CD4-positive, CD25-positive, alpha-beta regulatory T cell (primary cell): Measurements from ENCODE around the gene C2CD3. TPM values are rescaled to one million over a fixed set of nuclear protein-coding genes. Genes with fewer than 3 reads are reported as not detected.
"Not testable (repeated sequence)": the region's sequence is repeated elsewhere in the genome, so short reads cannot be mapped to it uniquely, and the experiment has no call there.

Source experiments
- ATAC-seq, 2 donors: fragments of 150-1000 bp; cut with Tn5 transposase; one replicate each; pipeline ENCODE4 v1.10.0; 2021; ENCODE audit warnings: low read depth in 2 of 2, moderate number of reproducible peaks in 2 of 2, moderate library complexity in 1 of 2
- DNase-seq, 3 donors: peaks; one replicate each; pipeline versions ENCODE4 v3.0.0 to v3.0.0-alpha.2; 2012 to 2022; ENCODE audit warnings: mixed read lengths in 1 of 3
- H3K27ac ChIP-seq: one replicate; pipeline ENCODE4 v1.7.0; 2013; ENCODE audit warnings: mild to moderate bottlenecking, low read length; ENCODE audit not compliant: insufficient read depth, poor library complexity, severe bottlenecking
- H3K27me3 ChIP-seq: one replicate; pipeline ENCODE4 v1.7.0; 2013; ENCODE audit warnings: low read length; ENCODE audit not compliant: control insufficient read depth, insufficient read depth
- H3K36me3 ChIP-seq: one replicate; pipeline ENCODE4 v1.7.0; 2013; ENCODE audit warnings: mild to moderate bottlenecking, low read length, moderate library complexity; ENCODE audit not compliant: control insufficient read depth, insufficient read depth
- H3K4me1 ChIP-seq: 2 replicates; pipeline ENCODE4 v1.7.0; 2013; ENCODE audit warnings: mild to moderate bottlenecking, low read length; ENCODE audit not compliant: insufficient read depth, control insufficient read depth, poor library complexity, severe bottlenecking
- H3K4me3 ChIP-seq: one replicate; pipeline ENCODE4 v1.7.0; 2013; ENCODE audit warnings: low read depth, mild to moderate bottlenecking, low read length, moderate library complexity
- H3K9me3 ChIP-seq, 2 experiments: 1 replicate in 1 of 2; 2 replicates in 1 of 2; pipeline ENCODE4 v1.7.0; 2013; ENCODE audit warnings: low read length in 2 of 2, mild to moderate bottlenecking in 1 of 2, moderate library complexity in 1 of 2; ENCODE audit not compliant: control insufficient read depth in 2 of 2
- H3K27ac Mint-ChIP-seq, 3 donors: one replicate each; pipeline ENCODE4 v1.8.0; 2020 to 2022; ENCODE audit warnings: mild to moderate bottlenecking in 3 of 3, mixed read lengths in 3 of 3, moderate library complexity in 2 of 3
- H3K27me3 Mint-ChIP-seq: one replicate; pipeline ENCODE4 v1.8.0; 2022; ENCODE audit warnings: mild to moderate bottlenecking, mixed read lengths
- H3K36me3 Mint-ChIP-seq: one replicate; pipeline ENCODE4 v1.8.0; 2020; ENCODE audit warnings: mixed read lengths
- H3K4me1 Mint-ChIP-seq, 4 donors: one replicate each; pipeline ENCODE4 v1.8.0; 2020 to 2022; ENCODE audit warnings: mixed read lengths in 4 of 4, mild to moderate bottlenecking in 1 of 4
- H3K4me3 Mint-ChIP-seq, 4 donors: one replicate each; pipeline ENCODE4 v1.8.0; 2020 to 2022; ENCODE audit warnings: mild to moderate bottlenecking in 4 of 4, mixed read lengths in 4 of 4, moderate library complexity in 3 of 4
- H3K9me3 Mint-ChIP-seq, 7 donors: one replicate each; pipeline ENCODE4 v1.8.0; 2020 to 2022; ENCODE audit warnings: mixed read lengths in 7 of 7, mild to moderate bottlenecking in 3 of 7, moderate library complexity in 2 of 7
- polyA plus RNA-seq, 4 donors: library from polyadenylated mRNA; unstranded; fragments of 300-500 nt; fragmentation: Illumina TruSeq; gene quantifications; one replicate each; pipeline ENCODE4 v1.2.3, GENCODE V29; 2021
- total RNA-seq: library from RNA; stranded (reverse); gene quantifications from one replicate; pipeline ENCODE4 v1.2.3, GENCODE V29; 2022

Gene C2CD3
- total and polyA plus RNA-seq, 5 donors from 2014 or later = 7.2 to 46.4 (median 9.3) TPM

DNA sequence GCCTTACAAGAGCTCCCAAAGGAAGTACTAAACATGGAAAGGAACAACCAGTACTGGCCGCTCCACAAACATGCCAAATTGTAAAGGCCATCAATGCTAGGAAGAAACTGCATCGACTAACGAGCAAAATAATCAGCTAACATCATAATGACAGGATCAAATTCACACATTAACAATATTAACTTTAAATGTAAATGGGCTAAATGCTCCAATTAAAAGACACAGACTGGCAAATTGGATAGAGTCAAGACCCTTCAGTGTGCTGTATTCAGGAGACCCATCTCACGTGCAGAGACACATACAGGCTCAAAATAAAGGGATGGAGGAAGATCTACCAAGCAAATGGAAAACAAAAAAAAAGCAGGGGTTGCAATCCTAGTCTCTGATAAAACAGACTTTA lies 109.2 kb downstream of the C2CD3 start:
- peaks cover 0 to 16% (median 10%) of the 10 kb centered on the region in 4 donors for H3K4me1 Mint-ChIP-seq
- H3K9me3 ChIP-seq, H3K27ac ChIP-seq, DNase-seq, H3K27me3 Mint-ChIP-seq, H3K27ac Mint-ChIP-seq, ATAC-seq, H3K4me3 ChIP-seq, H3K27me3 ChIP-seq, H3K9me3 Mint-ChIP-seq, H3K4me3 Mint-ChIP-seq, H3K4me1 ChIP-seq, H3K36me3 ChIP-seq: not testable (repeated sequence)
- peaks cover 33% of the 10 kb centered on the region for H3K36me3 Mint-ChIP-seq

DNA sequence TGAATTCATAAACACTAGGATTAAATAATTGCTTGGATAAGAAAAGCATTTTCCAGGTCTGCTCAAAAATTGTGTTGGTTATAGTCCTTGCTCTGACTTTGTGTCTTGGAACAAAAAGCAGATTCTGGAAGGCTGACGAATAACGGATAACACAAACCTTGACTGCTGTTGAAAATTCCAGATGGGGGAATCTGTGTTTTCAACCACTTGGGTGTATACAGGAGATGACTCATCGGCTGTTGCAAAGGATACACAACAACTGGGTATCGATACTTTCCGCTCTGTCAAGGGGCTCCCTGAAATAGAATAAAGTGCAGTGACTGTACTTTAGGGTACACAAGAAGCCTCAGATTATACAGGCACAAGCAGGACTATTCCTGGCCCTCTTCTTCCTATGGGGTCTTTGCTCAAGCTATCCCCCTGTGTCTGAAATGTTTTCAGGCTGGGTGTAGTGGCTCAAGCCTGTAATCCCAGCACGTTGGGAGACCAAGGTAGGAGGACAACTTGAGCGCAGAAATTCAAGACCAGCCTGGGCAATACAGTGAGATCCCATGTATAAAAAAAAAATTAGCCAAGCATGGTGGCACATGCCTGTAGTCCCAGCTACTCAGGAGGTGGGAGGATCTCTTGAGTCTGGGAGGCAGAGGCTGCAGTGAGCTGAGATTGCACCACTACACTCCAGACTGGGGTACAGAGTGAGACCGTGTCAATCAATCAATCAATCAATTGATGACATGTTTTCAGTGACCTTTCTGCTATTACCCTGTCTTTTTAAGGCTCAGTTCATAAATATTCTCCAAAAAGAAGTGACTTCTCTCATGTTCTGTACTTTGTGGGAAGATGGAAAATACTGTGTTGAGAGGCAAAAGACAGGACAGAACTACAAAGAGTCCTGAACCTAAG lies 113.3 kb downstream of the C2CD3 start:
- Histone ChIP-seq H3K4me1 (no peaks in the 10 kb centered on the region), H3K4me3 (no peak overlapping the region), H3K9me3 (no peaks in the 10 kb centered on the region), H3K36me3 (peaks cover 18% of the 10 kb centered on the region), H3K27ac (no peak overlapping the region), H3K27me3 (no peaks in the 10 kb centered on the region)
- Mint-ChIP-seq H3K9me3 (no peaks in the 10 kb centered on the region), H3K4me1 (peaks cover 5 to 11% (median 8%) of the 10 kb centered on the region in 4 donors), H3K36me3 (peaks cover 35% of the 10 kb centered on the region), H3K27ac (no peak overlapping the region), H3K4me3 (no peak overlapping the region), H3K27me3 (no peaks in the 10 kb centered on the region)
- ATAC-seq = no peak
- no peak for DNase-seq

DNA sequence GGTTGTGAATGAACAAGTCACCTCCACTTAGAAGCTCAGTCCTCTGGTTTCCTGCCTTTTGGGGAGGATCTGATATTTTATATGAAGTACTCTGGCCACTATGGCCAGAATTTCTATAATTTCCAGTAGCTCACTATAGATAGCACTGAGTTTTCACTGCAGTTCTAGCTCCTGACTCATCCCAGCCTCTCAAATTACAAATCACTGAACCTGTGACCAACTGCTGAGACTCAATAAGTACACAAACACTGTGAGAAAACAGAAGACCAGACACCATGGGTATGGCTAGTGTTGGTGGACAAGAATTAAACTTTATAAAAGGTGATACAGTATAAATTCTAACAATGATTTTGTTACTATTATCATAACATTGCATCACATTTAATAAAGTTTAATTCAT lies 114.9 kb downstream of the C2CD3 start:
- no peak overlapping the region for H3K4me3 ChIP-seq
- no peak for DNase-seq
- ATAC-seq = no peak
- Mint-ChIP-seq H3K36me3 (peaks cover 31% of the 10 kb centered on the region), H3K4me3 (no peak overlapping the region), H3K4me1 (peaks cover 5 to 9% (median 6%) of the 10 kb centered on the region in 4 donors), H3K9me3 (no peaks in the 10 kb centered on the region), H3K27me3 (no peaks in the 10 kb centered on the region), H3K27ac (peak overlapping the region in 2 of 3 donors; percentile 12 to 69)
- H3K27ac ChIP-seq = no peak overlapping the region
- H3K4me1 ChIP-seq = no peaks in the 10 kb centered on the region
- H3K9me3 ChIP-seq = no peaks in the 10 kb centered on the region
- H3K36me3 ChIP-seq = peaks cover 18% of the 10 kb centered on the region
- H3K27me3 ChIP-seq = no peaks in the 10 kb centered on the region

DNA sequence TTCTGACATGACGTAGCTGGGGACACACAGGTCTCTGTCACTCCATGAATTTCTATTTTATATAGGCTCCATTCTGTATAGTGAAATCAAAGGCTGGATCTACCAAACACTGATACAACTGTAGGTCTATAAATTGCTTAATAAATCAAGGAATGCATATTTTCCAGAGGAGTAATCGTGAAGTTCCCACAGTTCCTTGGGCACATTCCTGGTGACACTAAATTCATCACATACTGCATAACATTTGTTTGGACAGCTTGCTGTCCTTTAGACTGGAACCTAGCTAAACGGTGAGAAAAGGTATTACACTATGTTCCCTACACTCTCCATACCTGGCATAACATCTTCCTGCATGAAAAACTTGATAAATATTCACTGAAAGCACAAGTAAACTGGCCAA lies 120.3 kb downstream of the C2CD3 start:
- Mint-ChIP-seq H3K27ac (no peak overlapping the region), H3K27me3 (no peaks in the 10 kb centered on the region), H3K9me3 (no peaks in the 10 kb centered on the region), H3K36me3 (peaks cover 28% of the 10 kb centered on the region), H3K4me1 (peaks cover under 1 to 12% (median 3%) of the 10 kb centered on the region in 4 donors), H3K4me3 (no peak overlapping the region)
- H3K36me3 ChIP-seq = peaks cover 47% of the 10 kb centered on the region
- no peak overlapping the region for H3K4me3 ChIP-seq
- no peak for DNase-seq
- ATAC-seq = no peak
- H3K27me3 ChIP-seq = no peaks in the 10 kb centered on the region
- no peaks in the 10 kb centered on the region for H3K4me1 ChIP-seq
- H3K9me3 ChIP-seq = no peaks in the 10 kb centered on the region
- no peak overlapping the region for H3K27ac ChIP-seq

DNA sequence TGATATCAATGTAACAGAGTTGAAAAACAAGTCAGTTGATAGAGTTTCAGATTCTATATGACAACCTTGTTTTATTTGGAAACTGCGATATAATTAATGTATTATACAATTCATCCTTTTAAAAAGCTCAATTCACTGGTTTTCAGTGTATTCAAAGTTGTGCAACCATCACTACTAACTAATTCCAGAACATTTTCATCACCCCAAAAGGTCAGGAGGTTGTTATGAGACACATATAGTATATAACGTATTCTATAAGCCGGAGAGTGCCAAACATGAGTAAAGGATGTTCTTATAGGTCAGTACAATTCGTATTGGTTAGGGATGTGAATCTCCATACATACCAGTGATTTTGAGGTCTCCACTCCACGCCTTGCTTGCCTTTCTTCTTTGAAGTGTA lies 121.8 kb downstream of the C2CD3 start:
- Histone ChIP-seq H3K9me3 (no peaks in the 10 kb centered on the region), H3K36me3 (peaks cover 41% of the 10 kb centered on the region), H3K4me1 (no peaks in the 10 kb centered on the region), H3K27ac (no peak overlapping the region), H3K27me3 (no peaks in the 10 kb centered on the region), H3K4me3 (no peak overlapping the region)
- Mint-ChIP-seq H3K4me1 (peaks cover 0 to 9% (median 6%) of the 10 kb centered on the region in 4 donors), H3K9me3 (no peaks in the 10 kb centered on the region), H3K4me3 (no peak overlapping the region), H3K27ac (no peak overlapping the region), H3K27me3 (no peaks in the 10 kb centered on the region), H3K36me3 (peaks cover 28% of the 10 kb centered on the region)
- no peak for DNase-seq
- ATAC-seq = no peak

DNA sequence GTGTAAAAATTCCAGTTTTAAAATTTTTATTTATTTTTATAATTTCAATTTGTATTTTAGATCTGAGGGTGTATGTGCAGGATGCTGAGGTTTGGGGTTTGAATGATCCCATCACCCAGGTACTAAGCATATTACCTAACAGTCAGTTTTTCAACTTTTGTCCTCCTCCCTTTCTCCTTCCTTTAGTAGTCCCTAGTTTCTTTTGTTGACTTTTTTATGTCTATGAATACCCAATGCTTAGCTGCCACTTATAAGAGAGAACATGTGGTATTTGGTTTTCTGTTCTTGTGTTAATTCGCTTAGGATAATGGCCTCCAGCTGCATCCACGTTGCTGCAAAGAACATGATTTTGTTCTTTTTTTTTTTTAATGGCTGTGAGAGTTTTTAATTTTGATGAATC lies 126.3 kb downstream of the C2CD3 start:
- H3K4me3 Mint-ChIP-seq = no peak overlapping the region
- H3K36me3 ChIP-seq = peaks cover 53% of the 10 kb centered on the region
- H3K27me3 ChIP-seq = no peaks in the 10 kb centered on the region
- no peaks in the 10 kb centered on the region for H3K4me1 ChIP-seq
- ATAC-seq = no peak
- H3K4me3 ChIP-seq = no peak overlapping the region
- H3K36me3 Mint-ChIP-seq = peaks cover 45% of the 10 kb centered on the region
- no peak overlapping the region for H3K27ac ChIP-seq
- DNase-seq = no peak
- no peaks in the 10 kb centered on the region for H3K27me3 Mint-ChIP-seq
- H3K9me3 Mint-ChIP-seq = no peaks in the 10 kb centered on the region
- H3K27ac Mint-ChIP-seq = no peak overlapping the region
- H3K4me1 Mint-ChIP-seq = peaks cover 0 to 10% (median 8%) of the 10 kb centered on the region in 4 donors
- H3K9me3 ChIP-seq = no peaks in the 10 kb centered on the region

DNA sequence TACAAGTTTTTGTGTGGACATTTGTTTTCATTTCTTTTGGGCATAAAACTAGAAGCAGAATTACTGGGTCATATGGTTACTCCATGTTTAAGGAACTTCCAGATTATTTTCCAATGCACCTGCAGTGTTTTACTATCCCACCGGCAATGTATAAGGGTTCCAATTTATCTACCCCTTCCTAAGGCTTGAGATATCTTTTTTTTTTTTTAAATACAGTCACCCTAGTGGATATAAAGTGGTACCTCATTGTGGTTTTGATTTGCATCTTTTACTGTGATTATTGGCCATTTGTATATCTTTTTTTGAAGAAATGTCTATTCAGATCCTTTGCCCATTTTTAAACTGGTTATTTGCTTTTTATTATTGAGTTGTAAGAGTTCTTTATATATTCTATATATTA lies 127.4 kb downstream of the C2CD3 start:
- H3K4me1 Mint-ChIP-seq = peaks cover 0 to 9% (median 5%) of the 10 kb centered on the region in 4 donors
- H3K36me3 Mint-ChIP-seq = peaks cover 46% of the 10 kb centered on the region
- Histone ChIP-seq H3K27me3 (no peaks in the 10 kb centered on the region), H3K36me3 (peaks cover 54% of the 10 kb centered on the region), H3K27ac (no peak overlapping the region), H3K4me1 (no peaks in the 10 kb centered on the region), H3K9me3 (no peaks in the 10 kb centered on the region), H3K4me3 (no peak overlapping the region)
- H3K27ac Mint-ChIP-seq = peak overlapping the region in 1 of 3 donors; percentile 23
- ATAC-seq = no peak
- H3K9me3 Mint-ChIP-seq = no peaks in the 10 kb centered on the region
- no peak overlapping the region for H3K4me3 Mint-ChIP-seq
- no peaks in the 10 kb centered on the region for H3K27me3 Mint-ChIP-seq
- DNase-seq = no peak

DNA sequence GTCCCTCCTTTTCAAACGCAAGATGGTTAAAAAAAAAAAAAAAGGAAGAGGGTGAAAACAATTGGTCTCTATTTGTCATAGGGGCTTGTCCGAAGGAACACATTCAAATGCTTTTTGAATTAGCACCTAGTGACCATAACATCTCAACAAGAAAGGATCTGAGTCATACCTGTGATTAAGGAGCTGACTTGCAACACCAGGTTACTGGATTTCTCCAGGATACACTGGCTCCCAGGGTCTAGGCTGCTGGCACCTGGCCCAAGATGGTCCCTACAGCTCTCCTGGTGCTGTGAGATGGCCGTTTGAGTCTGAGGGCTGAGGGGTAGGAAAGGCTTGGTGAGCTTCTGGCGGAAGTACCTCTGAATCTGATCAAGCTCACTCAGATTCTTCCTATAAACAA lies 133.5 kb downstream of the C2CD3 start:
- no peaks in the 10 kb centered on the region for H3K9me3 Mint-ChIP-seq
- peak overlapping the region in 1 of 3 donors; percentile 54 for H3K27ac Mint-ChIP-seq
- H3K27me3 Mint-ChIP-seq = no peaks in the 10 kb centered on the region
- Histone ChIP-seq H3K27ac (no peak overlapping the region), H3K4me3 (no peak overlapping the region), H3K27me3 (no peaks in the 10 kb centered on the region), H3K4me1 (no peaks in the 10 kb centered on the region), H3K36me3 (peaks cover 56% of the 10 kb centered on the region), H3K9me3 (no peaks in the 10 kb centered on the region)
- H3K36me3 Mint-ChIP-seq = peaks cover 55% of the 10 kb centered on the region
- ATAC-seq (no peak), DNase-seq (no peak)
- H3K4me1 Mint-ChIP-seq = peaks cover 0 to 4% (median 2%) of the 10 kb centered on the region in 4 donors
- no peak overlapping the region for H3K4me3 Mint-ChIP-seq
